Measurements from ENCODE around the gene WDR90. TPM values are rescaled to one million over a fixed set of nuclear protein-coding genes. Genes with fewer than 3 reads are reported as not detected.

Gene WDR90
- total and polyA plus RNA-seq, 2 of the 13 experiments (the other 11 are each of a cell fraction or from before 2014, with no cell fraction given): 14.9 to 28.9 TPM

GRCh38 chr16:641326-642188 lies 7.6 kb upstream of the WDR90 start, which contains the start of gene MCRIP2 (continued):
- TF ChIP-seq ZBTB46 (CRISPR knock-in tag; IDR thresholded peaks at IDR 0.05; ENCODE audit: borderline replicate concordance) (no peak), JARID2 (CRISPR knock-in tag; IDR thresholded peaks at IDR 0.05; ENCODE audit: insufficient replicate concordance) (no peak), ATF5 (CRISPR knock-in tag; IDR thresholded peaks at IDR 0.05; ENCODE audit: low read depth) (no peak), GFI1 (CRISPR knock-in tag; IDR thresholded peaks at IDR 0.05; ENCODE audit: borderline replicate concordance) (0 out of 2 replicates have a peak, but pooled peaks have one; percentile 37), SOX5 (CRISPR knock-in tag; IDR thresholded peaks at IDR 0.05; ENCODE audit: borderline replicate concordance) (peak; percentile 32; the same call in 1 of the 2 replicates), ATM (IDR thresholded peaks at IDR 0.05; ENCODE audit: borderline replicate concordance) (no peak), ZBTB33 (CRISPR knock-in tag; IDR thresholded peaks at IDR 0.05) (no peak), BCLAF1 (IDR thresholded peaks at IDR 0.05) (no peak), GATAD1 (CRISPR knock-in tag; IDR thresholded peaks at IDR 0.05) (peak; percentile 55; the same call in 1 of the 2 replicates), ZNF878 (CRISPR knock-in tag; IDR thresholded peaks at IDR 0.05) (0 out of 2 replicates have a peak, but pooled peaks have one; percentile 65), ETV6 (CRISPR knock-in tag; conservative IDR thresholded peaks at IDR 0.05) (no peak), ZNF646 (CRISPR knock-in tag; IDR thresholded peaks at IDR 0.05) (no peak), MZF1 (CRISPR knock-in tag; IDR thresholded peaks at IDR 0.05; ENCODE audit: borderline replicate concordance) (no peak), ZFAT (CRISPR knock-in tag; conservative IDR thresholded peaks at IDR 0.05) (no peak)
